ENCODE measurements around the gene HIP1R. TPM values are rescaled to one million over a fixed set of nuclear protein-coding genes. Genes with fewer than 3 reads are reported as not detected.

Gene HIP1R
- polyA plus RNA-seq, 3 donors = 0.09 to 0.60 TPM; not detected in 1

GRCh38 chr12:122849352-122850047, 14.2 kb downstream of the HIP1R start:
- Mint-ChIP-seq H3K27ac (no peak overlapping the region), H3K27me3 (ENCODE audit: low read depth in 3 of 3) (peaks cover 0 to 2% (median 0%) of the 10 kb centered on the region in 3 donors), H3K9me3 (no peaks in the 10 kb centered on the region), H3K4me3 (no peak overlapping the region), H3K36me3 (no peaks in the 10 kb centered on the region), H3K4me1 (no peaks in the 10 kb centered on the region)
- DNase-seq = no peak
- no peak overlapping the region for H3K27ac ChIP-seq (ENCODE audit: low read depth in 1 of 2, low read length in 2 of 2)
- H3K9ac ChIP-seq (ENCODE audit: insufficient read depth, low read length, poor library complexity, severe bottlenecking) = no peak overlapping the region
- no peak for TF ChIP-seq CTCF (IDR thresholded peaks at IDR 0.05)
- H3K36me3 ChIP-seq (replicated peaks in 1 of 2; ENCODE audit: control insufficient read depth in 1 of 2, insufficient read depth in 2 of 2, low read length in 2 of 2) = no peaks in the 10 kb centered on the region
- no peaks in the 10 kb centered on the region for H3K9me3 ChIP-seq (replicated peaks in 1 of 2; ENCODE audit: control insufficient read depth in 1 of 2, insufficient read depth in 1 of 2, low read length in 2 of 2)
- H4K20me1 ChIP-seq (ENCODE audit: insufficient read depth, low read length) = no peaks in the 10 kb centered on the region
- no peaks in the 10 kb centered on the region for H3K4me1 ChIP-seq (ENCODE audit: control insufficient read depth in 1 of 2, insufficient read depth in 2 of 2, low read length in 2 of 2)
- H3K4me2 ChIP-seq (replicated peaks; ENCODE audit: extremely low read depth, low read length, poor library complexity, severe bottlenecking) = no peak overlapping the region
- intact Hi-C loops (cut with micrococcal nuclease) = no loop called here
- no peak overlapping the region for H3K4me3 ChIP-seq (replicated peaks in 1 of 3; ENCODE audit: low read depth in 2 of 3, low read length in 3 of 3)
- 95% methylated on average over 18 of the region's 26 CpGs for WGBS (ENCODE audit: insufficient coverage)
- no peaks in the 10 kb centered on the region for H3K27me3 ChIP-seq (ENCODE audit: control insufficient read depth in 2 of 2, insufficient read depth in 2 of 2, low read length in 2 of 2)
- no peaks in the 10 kb centered on the region for H3K79me2 ChIP-seq (ENCODE audit: insufficient read depth, low read length)
- no peak overlapping the region for H2AFZ ChIP-seq (ENCODE audit: insufficient read depth, low read depth, low read length, poor library complexity, severe bottlenecking)

- 100% methylated on average over 3 of the region's 14 CpGs for WGBS (ENCODE audit: insufficient coverage)
- no peak overlapping the region for H3K27ac ChIP-seq (ENCODE audit: low read depth in 1 of 2, low read length in 2 of 2)
- H3K9me3 ChIP-seq (replicated peaks in 1 of 2; ENCODE audit: control insufficient read depth in 1 of 2, insufficient read depth in 1 of 2, low read length in 2 of 2) = no peaks in the 10 kb centered on the region
- H4K20me1 ChIP-seq (ENCODE audit: insufficient read depth, low read length) = no peaks in the 10 kb centered on the region
- H3K4me3 Mint-ChIP-seq = no peak overlapping the region
- H3K4me1 Mint-ChIP-seq = no peaks in the 10 kb centered on the region
- H3K4me3 ChIP-seq (replicated peaks in 1 of 3; ENCODE audit: low read depth in 2 of 3, low read length in 3 of 3) = no peak overlapping the region
- intact Hi-C loops (cut with micrococcal nuclease) = no loop called here
- H3K36me3 Mint-ChIP-seq = no peaks in the 10 kb centered on the region
- no peak overlapping the region for H3K9ac ChIP-seq (ENCODE audit: insufficient read depth, low read length, poor library complexity, severe bottlenecking)
- no peaks in the 10 kb centered on the region for H3K36me3 ChIP-seq (replicated peaks in 1 of 2; ENCODE audit: control insufficient read depth in 1 of 2, insufficient read depth in 2 of 2, low read length in 2 of 2)
- no peak overlapping the region for H3K4me2 ChIP-seq (replicated peaks; ENCODE audit: extremely low read depth, low read length, poor library complexity, severe bottlenecking)
- no peak overlapping the region for H3K27ac Mint-ChIP-seq
- no peak for TF ChIP-seq CTCF (IDR thresholded peaks at IDR 0.05)
- no peaks in the 10 kb centered on the region for H3K79me2 ChIP-seq (ENCODE audit: insufficient read depth, low read length)
- H3K9me3 Mint-ChIP-seq = no peaks in the 10 kb centered on the region
- H3K4me1 ChIP-seq (ENCODE audit: control insufficient read depth in 1 of 2, insufficient read depth in 2 of 2, low read length in 2 of 2) = no peaks in the 10 kb centered on the region
- H2AFZ ChIP-seq (ENCODE audit: insufficient read depth, low read depth, low read length, poor library complexity, severe bottlenecking) = no peak overlapping the region
- H3K27me3 Mint-ChIP-seq (ENCODE audit: low read depth in 3 of 3) = peaks cover 0 to 2% (median 0%) of the 10 kb centered on the region in 3 donors
- no peaks in the 10 kb centered on the region for H3K27me3 ChIP-seq (ENCODE audit: control insufficient read depth in 2 of 2, insufficient read depth in 2 of 2, low read length in 2 of 2)
- DNase-seq = no peak
These were observed 14.8 kb downstream of the HIP1R start for GRCh38 chr12:122850048-122850445.

Data from CD14-positive monocyte (primary cell).